Neutrophil (primary cell): Measurements from ENCODE around the gene FBXO47.

Experiments used
- H3K27ac ChIP-seq: fragments of 200-600 bp; sonication (generic); 2 replicates; pipeline ENCODE4 v1.5.1; 2016; ENCODE audit warnings: mild to moderate bottlenecking, moderate library complexity
- H3K27me3 ChIP-seq: fragments of 200-600 bp; sonication (generic); 2 replicates; pipeline ENCODE4 v1.6.0; 2016; ENCODE audit warnings: mild to moderate bottlenecking
- H3K36me3 ChIP-seq: fragments of 200-600 bp; sonication (generic); 2 replicates; pipeline ENCODE4 v1.5.1; 2017
- H3K4me1 ChIP-seq, 2 experiments: fragments of 200-600 bp in 1 of 2; sonication (generic) in 1 of 2; 1 replicate in 1 of 2; 2 replicates in 1 of 2; pipeline versions ENCODE4 v1.5.1 to v1.6.1; 2013 to 2016; ENCODE audit warnings: low read depth in 1 of 2, low read length in 1 of 2, mild to moderate bottlenecking in 1 of 2, moderate library complexity in 1 of 2; ENCODE audit not compliant: control insufficient read depth in 1 of 2, insufficient read depth in 1 of 2
- H3K4me3 ChIP-seq, 2 experiments: fragments of 200-600 bp in 1 of 2; sonication (generic) in 1 of 2; 1 replicate in 1 of 2; 2 replicates in 1 of 2; pipeline ENCODE4 v1.5.1; 2013 to 2016; ENCODE audit warnings: low read depth in 1 of 2, low read length in 1 of 2, mild to moderate bottlenecking in 1 of 2, moderate library complexity in 1 of 2
- H3K9me3 ChIP-seq: fragments of 200-600 bp; sonication (generic); 2 replicates; pipeline ENCODE4 v1.5.1; 2016
- CTCF ChIP-seq: fragments of 200-600 bp; sonication (generic); IDR thresholded peaks from 2 replicates; pipeline ENCODE4 v1.5.1; 2016; ENCODE audit warnings: antibody characterized with exemption

FBXO47 gene

GRCh38 chr17:38911081-38911730 lies 56.0 kb downstream of the FBXO47 start:
- TF ChIP-seq CTCF = no peak

DNA sequence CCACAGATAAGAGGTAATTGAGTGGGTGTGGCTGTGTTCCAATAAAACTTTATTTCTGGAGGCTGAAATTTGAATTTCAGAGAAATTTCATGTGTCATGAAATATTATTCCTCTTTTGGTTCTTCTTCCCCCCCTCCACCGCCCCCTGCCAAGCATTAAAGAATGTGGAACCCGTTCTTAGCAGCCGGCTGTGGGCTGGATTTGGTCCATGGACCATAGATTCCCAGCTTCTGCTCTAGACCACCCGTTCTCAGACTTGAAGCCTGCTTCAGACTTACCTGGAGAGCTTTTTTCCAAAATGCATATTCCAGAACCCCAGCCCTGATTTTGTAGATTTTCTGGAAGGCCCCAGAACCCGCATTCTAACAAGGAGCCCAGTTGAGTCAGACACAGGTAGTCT lies 56.9 kb downstream of the FBXO47 start:
- Histone ChIP-seq H3K36me3 (peaks cover 84% of the 10 kb centered on the region), H3K27ac (peak overlapping the region; percentile 41)

More at GRCh38 chr17:38911081-38911730, 56.0 kb downstream of the FBXO47 start:
- Histone ChIP-seq H3K27ac (no peak overlapping the region), H3K4me1 (peaks cover 28 to 41% of the 10 kb centered on the region in 2 experiments), H3K36me3 (peaks cover 85% of the 10 kb centered on the region), H3K27me3 (no peaks in the 10 kb centered on the region), H3K9me3 (no peaks in the 10 kb centered on the region), H3K4me3 (no peak overlapping the region)

DNA sequence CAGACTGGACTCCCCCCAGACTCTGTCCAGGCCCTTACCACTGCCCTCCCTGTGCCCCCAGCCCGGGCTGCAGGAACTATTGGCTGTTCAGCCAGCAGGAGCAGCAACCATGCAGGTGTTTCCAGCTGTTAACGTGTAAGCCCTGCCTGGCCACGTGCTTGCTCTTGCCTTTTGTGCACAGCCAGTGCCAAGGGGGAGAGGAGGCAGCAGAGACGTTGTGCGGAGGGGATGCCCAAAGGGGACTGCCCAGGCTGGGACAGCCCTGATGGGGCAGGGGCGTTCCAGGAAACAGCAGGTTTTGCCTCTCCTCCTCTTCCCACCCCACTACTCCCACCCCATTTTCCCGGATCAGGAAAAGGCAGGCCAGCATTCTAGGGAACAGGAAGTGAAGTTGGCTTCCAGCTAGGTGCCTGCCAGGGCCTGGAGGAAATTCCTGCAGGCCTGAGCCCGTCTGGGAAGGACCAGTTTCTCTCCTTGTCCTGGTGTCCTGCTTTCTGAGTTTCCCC lies 58.5 kb downstream of the FBXO47 start:
- H3K9me3 ChIP-seq = no peaks in the 10 kb centered on the region
- no peak for TF ChIP-seq CTCF
- H3K36me3 ChIP-seq = peaks cover 85% of the 10 kb centered on the region
- H3K4me1 ChIP-seq = peaks cover 50 to 62% of the 10 kb centered on the region in 2 experiments
- no peak overlapping the region for H3K4me3 ChIP-seq
- peak overlapping the region; percentile 96 for H3K27ac ChIP-seq
- no peaks in the 10 kb centered on the region for H3K27me3 ChIP-seq

More for the DNA sequence above, 56.9 kb downstream of the FBXO47 start:
- TF ChIP-seq CTCF = no peak
- H3K4me1 ChIP-seq = peaks cover 37 to 50% of the 10 kb centered on the region in 2 experiments
- no peaks in the 10 kb centered on the region for H3K9me3 ChIP-seq
- H3K27me3 ChIP-seq = no peaks in the 10 kb centered on the region
- H3K4me3 ChIP-seq = no peak overlapping the region

DNA sequence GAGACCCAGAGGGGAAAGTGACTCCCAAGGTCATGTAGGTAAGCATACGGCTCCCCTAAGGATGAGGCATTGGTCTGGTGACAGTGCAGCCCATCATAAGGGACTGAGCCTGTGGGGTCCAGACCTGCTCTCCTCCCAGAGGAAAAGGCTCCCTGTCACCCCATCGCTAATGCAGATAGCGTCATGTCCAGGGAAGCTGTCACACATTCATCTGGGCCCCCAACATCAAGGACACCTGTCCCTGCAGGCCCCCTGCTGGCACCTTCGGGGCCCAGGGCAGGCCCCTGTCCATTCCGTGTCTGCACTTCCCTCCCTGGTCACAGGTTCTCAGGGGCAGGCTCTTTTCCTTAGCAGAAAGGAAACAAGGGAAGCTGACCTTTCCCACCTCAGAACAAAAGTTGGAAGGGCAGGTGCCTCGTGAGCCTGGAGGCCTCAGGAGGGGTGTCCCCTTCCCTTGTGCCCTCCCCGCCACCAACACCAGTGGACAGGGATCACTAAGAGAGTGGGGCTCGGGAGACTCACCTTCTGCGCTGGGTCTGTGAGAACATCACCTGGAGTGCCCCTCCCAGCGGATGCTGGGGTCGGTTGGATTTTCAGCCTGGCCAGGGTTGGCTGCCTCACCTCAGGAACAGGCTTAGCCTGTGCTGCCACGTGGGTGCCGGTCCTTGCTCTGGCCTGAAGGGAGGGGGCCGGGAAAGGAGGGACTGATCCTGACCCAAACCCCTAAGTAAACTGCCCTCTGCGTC lies 59.1 kb downstream of the FBXO47 start:
- no peaks in the 10 kb centered on the region for H3K27me3 ChIP-seq
- H3K4me3 ChIP-seq = no peak overlapping the region
- peaks cover 56 to 68% of the 10 kb centered on the region in 2 experiments for H3K4me1 ChIP-seq
- no peaks in the 10 kb centered on the region for H3K9me3 ChIP-seq
- no peak for TF ChIP-seq CTCF
- H3K36me3 ChIP-seq = peaks cover 86% of the 10 kb centered on the region
- H3K27ac ChIP-seq = peak overlapping the region; percentile 96

GRCh38 chr17:38906460-38907228 lies 60.6 kb downstream of the FBXO47 start:
- Histone ChIP-seq H3K27ac (peak overlapping the region; percentile 96), H3K4me1 (peaks cover 71 to 78% of the 10 kb centered on the region in 2 experiments), H3K36me3 (peaks cover 86% of the 10 kb centered on the region), H3K27me3 (no peaks in the 10 kb centered on the region), H3K4me3 (peak overlapping the region; percentile 0 to 8), H3K9me3 (no peaks in the 10 kb centered on the region)
- no peak for TF ChIP-seq CTCF
